K562 (cell line): ENCODE results near the gene PTPN7. TPM values are rescaled to one million over a fixed set of nuclear protein-coding genes. Genes with fewer than 3 reads are reported as not detected.

Source experiments
- AFF1 ChIP-seq, 2 experiments: fragments of 450-650 bp; IDR thresholded peaks; 2 replicates each; pipeline ENCODE4 v1.6.1; 2018; ENCODE audit warnings: mild to moderate bottlenecking in 2 of 2, low read depth in 1 of 2; ENCODE audit not compliant: partially characterized antibody in 2 of 2
- CBFA2T2 ChIP-seq: fragments of 450-650 bp; conservative IDR thresholded peaks from 2 replicates; pipeline ENCODE4 v1.6.1; 2017; ENCODE audit warnings: mild to moderate bottlenecking
- CBX1 ChIP-seq: sonication (generic); IDR thresholded peaks from 2 replicates; pipeline ENCODE4 v1.6.1; 2016; ENCODE audit warnings: antibody characterized with exemption, low read depth, mild to moderate bottlenecking
- CBX3 ChIP-seq, 2 experiments: IDR thresholded peaks; 1 replicate in 1 of 2; 2 replicates in 1 of 2; pipeline ENCODE4 v1.6.1; 2012; ENCODE audit warnings: inconsistent platforms in 2 of 2, low read length in 2 of 2, borderline replicate concordance in 1 of 2, control low read depth in 1 of 2
- HMGN3 ChIP-seq: IDR thresholded peaks from 2 replicates; pipeline ENCODE4 v1.6.1; 2011; ENCODE audit warnings: borderline replicate concordance, low read depth, mild to moderate bottlenecking, mixed read lengths, low read length; ENCODE audit not compliant: insufficient read length; ENCODE audit errors: extremely low read depth
- POLR3G ChIP-seq: IDR thresholded peaks from 2 replicates; pipeline ENCODE4 v1.6.1; 2011; ENCODE audit not compliant: insufficient read length, insufficient replicate concordance; ENCODE audit errors: extremely low read depth
- RBM25 ChIP-seq: fragments of 200-400 bp; formaldehyde crosslinking; IDR thresholded peaks from 2 replicates; pipeline ENCODE4 v1.6.1; 2018; ENCODE audit warnings: low read length, low read depth, moderate library complexity; ENCODE audit not compliant: severe bottlenecking
- SP2 ChIP-seq: IDR thresholded peaks from 2 replicates; pipeline ENCODE4 v1.6.1; 2011; ENCODE audit warnings: mild to moderate bottlenecking, low read depth, low read length, moderate library complexity; ENCODE audit not compliant: poor library complexity, severe bottlenecking; ENCODE audit errors: extremely low read depth
- SRF ChIP-seq, 2 experiments: fragments of 250-450, 450-650 bp in 1 of 2; sonication (Bioruptor Pico) in 1 of 2; sonication (generic) in 1 of 2; formaldehyde crosslinking; IDR thresholded peaks; 2 replicates each; pipeline versions ENCODE4 v1.5.0 to v1.5.1; 2020 to 2022; ENCODE audit warnings: mild to moderate bottlenecking in 1 of 2, missing genetic modification reagents in 1 of 2
- STAT5A ChIP-seq: IDR thresholded peaks from 2 replicates; pipeline ENCODE4 v1.6.1; 2012; ENCODE audit warnings: low read length, inconsistent platforms, borderline replicate concordance
- XRCC3 ChIP-seq: fragments of 450-650 bp; IDR thresholded peaks from 2 replicates; pipeline ENCODE4 v1.6.1; 2017; ENCODE audit warnings: mild to moderate bottlenecking, moderate library complexity
- ZBTB8A ChIP-seq: fragments of 450-650 bp; IDR thresholded peaks from 2 replicates; pipeline ENCODE4 v1.6.1; 2018; ENCODE audit warnings: mild to moderate bottlenecking, moderate library complexity; ENCODE audit not compliant: partially characterized antibody
- ZC3H8 ChIP-seq: fragments of 450-650 bp; IDR thresholded peaks from 2 replicates; pipeline ENCODE4 v1.6.1; 2017
- ZNF175 ChIP-seq: fragments of 200-800 bp; sonication (Bioruptor generic); IDR thresholded peaks from 2 replicates; pipeline ENCODE4 v1.6.1; 2016; ENCODE audit warnings: low read depth, mild to moderate bottlenecking, missing genetic modification characterization, missing compliant biosample characterization
- ZNF324 ChIP-seq: fragments of 250-450 bp; sonication (Bioruptor Pico); IDR thresholded peaks from 2 replicates; pipeline ENCODE4 v1.4.0; 2020; ENCODE audit warnings: mild to moderate bottlenecking
- ZNF561 ChIP-seq: fragments of 450-650 bp; formaldehyde crosslinking; conservative IDR thresholded peaks from 2 replicates; pipeline ENCODE4 v1.4.0; 2020; ENCODE audit warnings: mild to moderate bottlenecking, moderate library complexity
- ZNF780A ChIP-seq: fragments of 250-450 bp; sonication (Bioruptor Pico); IDR thresholded peaks from 2 replicates; pipeline ENCODE4 v1.5.0; 2021; ENCODE audit warnings: mild to moderate bottlenecking
- polyA plus RNA-seq, 8 experiments: library from polyadenylated mRNA; depleted of rRNA in 4 of 8; stranded (reverse) in 5 of 8; unstranded in 3 of 8; fragments of >200 nt; fragmentation: Nextera tagmentation in 2 of 8; fragmentation: Illumina TruSeq in 1 of 8; extraction: Ambion mirVana in 2 of 8; extraction: Trizol in 1 of 8; gene quantifications; 2 replicates each; pipeline versions ENCODE4 v1.2.1 to v1.2.3, GENCODE V29; 2011 to 2014; ENCODE audit warnings: inconsistent platforms in 1 of 8, missing spikeins in 1 of 8
- total RNA-seq, 7 experiments: library from RNA; depleted of rRNA in 6 of 7; stranded (reverse); fragments of >200 nt in 6 of 7; fragmentation: Illumina TruSeq in 2 of 7; extraction: Trizol in 2 of 7; gene quantifications; 2 replicates each; pipeline versions ENCODE4 v1.2.1 to v1.2.3, GENCODE V29; 2011 to 2021; ENCODE audit warnings: low replicate concordance in 1 of 7
- TF ChIP-seq, protein P1 (sequence below): fragments of 250-450 bp; sonication (Bioruptor Pico); IDR thresholded peaks from 2 replicates; pipeline ENCODE4 v1.8.0; 2022; ENCODE audit warnings: moderate library complexity, mild to moderate bottlenecking, inconsistent platforms
- TF ChIP-seq, protein P2 (sequence below), 2 experiments: fragments of 150-350 bp in 1 of 2; IDR thresholded peaks; 2 replicates each; pipeline ENCODE4 v1.6.1; 2012 to 2016; ENCODE audit warnings: low read depth in 2 of 2, low read length in 2 of 2, mild to moderate bottlenecking in 1 of 2, moderate library complexity in 1 of 2

The PTPN7 gene
- total and polyA plus RNA-seq, 9 of the 15 experiments (the other 6 are each of a cell fraction or from before 2014, with no cell fraction given) = 18.7 to 144 (median 120) TPM

GRCh38 chr1:202143768-202144401 lies 16.5 kb downstream of the PTPN7 start (continued):
- TF ChIP-seq, protein P1, sequence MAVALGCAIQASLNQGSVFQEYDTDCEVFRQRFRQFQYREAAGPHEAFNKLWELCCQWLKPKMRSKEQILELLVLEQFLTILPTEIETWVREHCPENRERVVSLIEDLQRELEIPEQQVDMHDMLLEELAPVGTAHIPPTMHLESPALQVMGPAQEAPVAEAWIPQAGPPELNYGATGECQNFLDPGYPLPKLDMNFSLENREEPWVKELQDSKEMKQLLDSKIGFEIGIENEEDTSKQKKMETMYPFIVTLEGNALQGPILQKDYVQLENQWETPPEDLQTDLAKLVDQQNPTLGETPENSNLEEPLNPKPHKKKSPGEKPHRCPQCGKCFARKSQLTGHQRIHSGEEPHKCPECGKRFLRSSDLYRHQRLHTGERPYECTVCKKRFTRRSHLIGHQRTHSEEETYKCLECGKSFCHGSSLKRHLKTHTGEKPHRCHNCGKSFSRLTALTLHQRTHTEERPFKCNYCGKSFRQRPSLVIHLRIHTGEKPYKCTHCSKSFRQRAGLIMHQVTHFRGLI (CRISPR knock-in tag) = no peak
- TF ChIP-seq CBFA2T2 (no peak), ZC3H8 (no peak), STAT5A (no peak), ZNF175 (CRISPR knock-in tag) (no peak), POLR3G (no peak), XRCC3 (no peak), ZBTB8A (no peak), CBX3 (IDR thresholded peaks at IDR 0.05; ENCODE audit: borderline replicate concordance in 1 of 2, low read length in 2 of 2) (no peak), SP2 (no peak), RBM25 (no peak), CBX1 (no peak), AFF1 (IDR thresholded peaks at IDR 0.05; ENCODE audit: low read depth in 1 of 2, partially characterized antibody in 2 of 2) (no peak), SRF (CRISPR knock-in tag; IDR thresholded peaks at IDR 0.05) (peak in 1 of 2 experiments; percentile 55; a peak in 1 of 4 replicates), ZNF780A (CRISPR knock-in tag) (no peak), ZNF561 (no peak), HMGN3 (peak; percentile 55), ZNF324 (CRISPR knock-in tag) (no peak)
- TF ChIP-seq, protein P2, sequence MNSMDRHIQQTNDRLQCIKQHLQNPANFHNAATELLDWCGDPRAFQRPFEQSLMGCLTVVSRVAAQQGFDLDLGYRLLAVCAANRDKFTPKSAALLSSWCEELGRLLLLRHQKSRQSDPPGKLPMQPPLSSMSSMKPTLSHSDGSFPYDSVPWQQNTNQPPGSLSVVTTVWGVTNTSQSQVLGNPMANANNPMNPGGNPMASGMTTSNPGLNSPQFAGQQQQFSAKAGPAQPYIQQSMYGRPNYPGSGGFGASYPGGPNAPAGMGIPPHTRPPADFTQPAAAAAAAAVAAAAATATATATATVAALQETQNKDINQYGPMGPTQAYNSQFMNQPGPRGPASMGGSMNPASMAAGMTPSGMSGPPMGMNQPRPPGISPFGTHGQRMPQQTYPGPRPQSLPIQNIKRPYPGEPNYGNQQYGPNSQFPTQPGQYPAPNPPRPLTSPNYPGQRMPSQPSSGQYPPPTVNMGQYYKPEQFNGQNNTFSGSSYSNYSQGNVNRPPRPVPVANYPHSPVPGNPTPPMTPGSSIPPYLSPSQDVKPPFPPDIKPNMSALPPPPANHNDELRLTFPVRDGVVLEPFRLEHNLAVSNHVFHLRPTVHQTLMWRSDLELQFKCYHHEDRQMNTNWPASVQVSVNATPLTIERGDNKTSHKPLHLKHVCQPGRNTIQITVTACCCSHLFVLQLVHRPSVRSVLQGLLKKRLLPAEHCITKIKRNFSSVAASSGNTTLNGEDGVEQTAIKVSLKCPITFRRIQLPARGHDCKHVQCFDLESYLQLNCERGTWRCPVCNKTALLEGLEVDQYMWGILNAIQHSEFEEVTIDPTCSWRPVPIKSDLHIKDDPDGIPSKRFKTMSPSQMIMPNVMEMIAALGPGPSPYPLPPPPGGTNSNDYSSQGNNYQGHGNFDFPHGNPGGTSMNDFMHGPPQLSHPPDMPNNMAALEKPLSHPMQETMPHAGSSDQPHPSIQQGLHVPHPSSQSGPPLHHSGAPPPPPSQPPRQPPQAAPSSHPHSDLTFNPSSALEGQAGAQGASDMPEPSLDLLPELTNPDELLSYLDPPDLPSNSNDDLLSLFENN (IDR thresholded peaks at IDR 0.05; ENCODE audit: low read depth in 2 of 2, low read length in 2 of 2) = no peak
